Psoas muscle (tissue), 8 donors: ENCODE data around the gene TBXA2R. TPM values are rescaled to one million over a fixed set of nuclear protein-coding genes. Genes with fewer than 3 reads are reported as not detected.
A peak's percentile ranks its signal among the peaks of the same experiment; 100 is the strongest.

Experiments used
- ATAC-seq, 4 donors: fragments of 200-7000 bp; cut with Tn5 transposase; one replicate each; pipeline ENCODE4 v1.9.1; 2020; ENCODE audit warnings: moderate library complexity in 3 of 4, mild to moderate bottlenecking in 2 of 4
- DNase-seq, 2 donors: peaks; one replicate each; pipeline ENCODE4 v3.0.0-alpha.2; 2020
- H3K27ac ChIP-seq: fragments of 200-600 bp; one replicate; pipeline ENCODE4 v1.8.0; 2022
- H3K27me3 ChIP-seq, 3 donors: fragments of 200-600 bp in 1 of 3; one replicate each; pipeline versions ENCODE4 v1.6.1 to v1.8.0; 2013 to 2022; ENCODE audit warnings: low read length in 2 of 3, mild to moderate bottlenecking in 2 of 3, moderate library complexity in 1 of 3; ENCODE audit not compliant: insufficient read depth in 3 of 3
- H3K36me3 ChIP-seq, 2 donors: fragments of 200-600 bp in 1 of 2; one replicate each; pipeline versions ENCODE4 v1.6.1 to v1.8.0; 2013 to 2022; ENCODE audit warnings: low read depth in 1 of 2, mild to moderate bottlenecking in 1 of 2, moderate library complexity in 1 of 2; ENCODE audit not compliant: insufficient read depth in 1 of 2
- H3K4me1 ChIP-seq: fragments of 200-600 bp; one replicate; pipeline ENCODE4 v1.8.0; 2022
- H3K4me3 ChIP-seq: fragments of 200-600 bp; one replicate; pipeline ENCODE4 v1.8.0; 2022; ENCODE audit warnings: mild to moderate bottlenecking
- H3K9me3 ChIP-seq: fragments of 200-600 bp; one replicate; pipeline ENCODE4 v1.8.0; 2022
- WGBS, 3 donors: extraction: QIAGEN DNeasy Blood & Tissue Kit; methylation state at CpG; one replicate each; pipeline versions ENCODE4 v1.1.6 to v1.1.7; 2013; 5-methylcytosine and 5-hydroxymethylcytosine counted together
- intact Hi-C, 2 donors: fragments of 100-400 bp; cut with DNase I; formaldehyde crosslinking; loops; one replicate each; pipeline versions ENCODE4 v1.11.0 to v1.14.2; 2022
- polyA plus RNA-seq, 3 donors: library from polyadenylated mRNA; stranded (reverse); fragments of 200-250 nt; gene quantifications; one replicate each; pipeline ENCODE4 v1.2.3, GENCODE V29; 2013
- total RNA-seq, 4 donors: library from RNA; stranded (reverse); fragmentation: NEBNext Ultra II Directional in 2 of 4; extraction: Animal tissue kit (Norgen Biotek cat#: 25700) in 2 of 4; gene quantifications; one replicate each; pipeline versions ENCODE4 v1.2.1 to v1.2.4, GENCODE V29; 2021 to 2023
- TF ChIP-seq, protein P1 (sequence below): fragments of 200-600 bp; IDR thresholded peaks from one replicate; pipeline ENCODE4 v1.8.0; 2022; ENCODE audit warnings: antibody characterized with exemption
- donor health status: healthy with polysubstance abuse.
- donor health status: DM: no; HTN: no; CAD: no; lungs with moderate emphysema.
- donor health status: Bipolar disorder and iron deficiency.
- donor health status: healthy.
- donor health status: DM: yes; HTN: yes; CAD: no.
- donor health status: DM: no; HTN: no; CAD: no.
- donor health status: DM: no; HTN: no; CAD: no.
- donor health status: DM: yes; HTN: yes; CAD: no.

TBXA2R gene
- total and polyA plus RNA-seq, 7 donors, result 0.52 to 3.0 (median 1.2) TPM

GRCh38 chr19:3575949-3576673, 30.6 kb downstream of the TBXA2R start:
- Histone ChIP-seq H3K4me1 (peaks cover 10% of the 10 kb centered on the region), H3K36me3 (peaks cover 0 to 6% of the 10 kb centered on the region in 2 donors), H3K27ac (no peak overlapping the region), H3K4me3 (peak overlapping the region; percentile 55), H3K9me3 (no peaks in the 10 kb centered on the region), H3K27me3 (no peaks in the 10 kb centered on the region)
- intact Hi-C loops, result loop anchor here (5.0 kb wide), 1 partner anchor 41 kb away; no protein-coding TSS in a partner anchor
- ATAC-seq (no peak), DNase-seq (no peak)
- TF ChIP-seq, protein P1, sequence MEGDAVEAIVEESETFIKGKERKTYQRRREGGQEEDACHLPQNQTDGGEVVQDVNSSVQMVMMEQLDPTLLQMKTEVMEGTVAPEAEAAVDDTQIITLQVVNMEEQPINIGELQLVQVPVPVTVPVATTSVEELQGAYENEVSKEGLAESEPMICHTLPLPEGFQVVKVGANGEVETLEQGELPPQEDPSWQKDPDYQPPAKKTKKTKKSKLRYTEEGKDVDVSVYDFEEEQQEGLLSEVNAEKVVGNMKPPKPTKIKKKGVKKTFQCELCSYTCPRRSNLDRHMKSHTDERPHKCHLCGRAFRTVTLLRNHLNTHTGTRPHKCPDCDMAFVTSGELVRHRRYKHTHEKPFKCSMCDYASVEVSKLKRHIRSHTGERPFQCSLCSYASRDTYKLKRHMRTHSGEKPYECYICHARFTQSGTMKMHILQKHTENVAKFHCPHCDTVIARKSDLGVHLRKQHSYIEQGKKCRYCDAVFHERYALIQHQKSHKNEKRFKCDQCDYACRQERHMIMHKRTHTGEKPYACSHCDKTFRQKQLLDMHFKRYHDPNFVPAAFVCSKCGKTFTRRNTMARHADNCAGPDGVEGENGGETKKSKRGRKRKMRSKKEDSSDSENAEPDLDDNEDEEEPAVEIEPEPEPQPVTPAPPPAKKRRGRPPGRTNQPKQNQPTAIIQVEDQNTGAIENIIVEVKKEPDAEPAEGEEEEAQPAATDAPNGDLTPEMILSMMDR, result no peak
- WGBS, 3 donors, result 75 to 82% (median 78%) methylated on average over 28 to 29 of the region's 29 CpGs

DNA sequence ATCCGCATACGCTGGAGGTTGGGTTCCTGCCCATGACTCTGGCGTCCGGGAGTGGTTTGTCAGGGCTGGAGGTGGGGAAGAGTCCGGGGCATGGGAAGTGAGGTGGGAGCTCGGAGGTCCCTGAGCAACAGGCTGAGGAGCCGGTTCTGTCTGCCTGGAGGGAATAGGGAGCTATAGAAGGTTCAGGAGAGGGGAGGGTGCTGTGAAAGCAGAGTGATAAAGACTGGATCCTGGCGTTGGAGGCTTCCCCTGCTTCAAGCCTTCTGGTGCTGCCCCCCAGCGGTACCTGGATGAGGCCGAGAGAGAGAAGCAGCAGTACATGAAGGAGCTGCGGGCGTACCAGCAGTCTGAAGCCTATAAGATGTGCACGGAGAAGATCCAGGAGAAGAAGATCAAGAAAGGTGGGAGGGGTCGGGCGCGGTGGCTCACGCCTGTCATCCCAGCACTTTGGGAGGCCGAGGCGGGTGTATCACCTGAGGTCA, 31.4 kb downstream of the TBXA2R start:
- TF ChIP-seq, protein P1, result no peak
- H3K27ac ChIP-seq, result no peak overlapping the region
- H3K4me3 ChIP-seq, result no peak overlapping the region
- intact Hi-C loops, result loop anchor here (5.0 kb wide), 1 partner anchor 42 kb away; no protein-coding TSS in a partner anchor
- H3K9me3 ChIP-seq, result no peaks in the 10 kb centered on the region
- peaks cover 10% of the 10 kb centered on the region for H3K4me1 ChIP-seq
- no peak for DNase-seq
- no peak for ATAC-seq
- no peaks in the 10 kb centered on the region for H3K27me3 ChIP-seq
- H3K36me3 ChIP-seq, result peaks cover 0 to 6% of the 10 kb centered on the region in 2 donors
- WGBS, 3 donors, result 88 to 94% (median 92%) methylated on average over 19 of the region's 19 CpGs

GRCh38 chr19:3573858-3574637, 32.6 kb downstream of the TBXA2R start:
- 61 to 67% (median 65%) methylated on average over 48 to 55 of the region's 55 CpGs for WGBS, 3 donors
- H3K36me3 ChIP-seq, result peaks cover 0 to 6% of the 10 kb centered on the region in 2 donors
- TF ChIP-seq, protein P1, result no peak
- no peaks in the 10 kb centered on the region for H3K9me3 ChIP-seq
- intact Hi-C loops, result no loop called here
- peak; percentile 53 to 68 (median 63) for ATAC-seq
- no peaks in the 10 kb centered on the region for H3K27me3 ChIP-seq
- peaks cover 10% of the 10 kb centered on the region for H3K4me1 ChIP-seq
- peak; percentile 90 to 95 for DNase-seq
- H3K4me3 ChIP-seq, result peak overlapping the region; percentile 81
- H3K27ac ChIP-seq, result no peak overlapping the region

GRCh38 chr19:3573162-3573857, 33.4 kb downstream of the TBXA2R start:
- Histone ChIP-seq H3K27me3 (no peaks in the 10 kb centered on the region), H3K36me3 (peaks cover 0 to 6% of the 10 kb centered on the region in 2 donors), H3K27ac (peak overlapping the region; percentile 68), H3K4me3 (peak overlapping the region; percentile 81), H3K9me3 (no peaks in the 10 kb centered on the region), H3K4me1 (peaks cover 10% of the 10 kb centered on the region)
- peak in 3 of 4 donors; percentile 2 to 32 (median 28) for ATAC-seq
- DNase-seq, result peak in 1 of 2 donors; percentile 28
- 1 to 2% (median 1%) methylated on average over 23 to 60 of the region's 60 CpGs for WGBS, 3 donors
- TF ChIP-seq, protein P1, result no peak
- intact Hi-C loops, result no loop called here
